ENCODE results near the gene LZTS3.

DNA sequence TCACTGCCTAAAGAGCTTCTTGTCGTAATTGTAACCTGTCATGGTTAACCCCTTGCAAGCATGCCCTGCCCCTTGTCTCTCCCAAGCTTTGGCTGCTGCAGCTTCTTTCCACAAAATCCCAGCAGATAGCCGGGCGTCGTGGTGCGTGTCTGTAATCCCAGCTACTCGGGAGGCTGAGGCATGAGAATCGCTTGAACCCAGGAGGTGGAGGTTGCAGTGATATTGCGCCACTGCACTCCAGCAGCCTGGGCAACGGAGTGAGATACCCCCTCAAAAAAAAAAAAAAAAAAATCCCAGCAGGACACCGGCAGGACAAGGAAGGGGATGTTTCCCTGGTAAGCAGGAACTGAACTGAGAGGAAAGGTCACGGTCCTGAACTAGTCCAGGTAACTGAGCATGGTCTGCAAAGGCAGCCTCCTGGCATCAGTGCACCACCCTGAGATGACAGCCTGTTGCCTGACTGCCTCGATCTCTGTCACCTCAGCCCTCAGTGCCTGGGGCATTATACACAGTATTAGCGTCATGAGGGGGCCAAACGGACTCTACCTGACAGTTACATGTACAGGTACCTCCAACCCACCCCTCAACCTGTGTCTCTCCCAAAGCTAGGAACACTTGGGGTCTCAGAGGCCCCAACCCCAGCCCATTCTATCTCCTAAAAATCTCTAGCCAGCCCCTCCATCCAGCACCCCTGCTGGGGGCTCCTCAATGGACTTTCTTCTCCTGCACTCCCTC lies 1.8 kb downstream of the LZTS3 start:
- TF ChIP-seq, protein P1, sequence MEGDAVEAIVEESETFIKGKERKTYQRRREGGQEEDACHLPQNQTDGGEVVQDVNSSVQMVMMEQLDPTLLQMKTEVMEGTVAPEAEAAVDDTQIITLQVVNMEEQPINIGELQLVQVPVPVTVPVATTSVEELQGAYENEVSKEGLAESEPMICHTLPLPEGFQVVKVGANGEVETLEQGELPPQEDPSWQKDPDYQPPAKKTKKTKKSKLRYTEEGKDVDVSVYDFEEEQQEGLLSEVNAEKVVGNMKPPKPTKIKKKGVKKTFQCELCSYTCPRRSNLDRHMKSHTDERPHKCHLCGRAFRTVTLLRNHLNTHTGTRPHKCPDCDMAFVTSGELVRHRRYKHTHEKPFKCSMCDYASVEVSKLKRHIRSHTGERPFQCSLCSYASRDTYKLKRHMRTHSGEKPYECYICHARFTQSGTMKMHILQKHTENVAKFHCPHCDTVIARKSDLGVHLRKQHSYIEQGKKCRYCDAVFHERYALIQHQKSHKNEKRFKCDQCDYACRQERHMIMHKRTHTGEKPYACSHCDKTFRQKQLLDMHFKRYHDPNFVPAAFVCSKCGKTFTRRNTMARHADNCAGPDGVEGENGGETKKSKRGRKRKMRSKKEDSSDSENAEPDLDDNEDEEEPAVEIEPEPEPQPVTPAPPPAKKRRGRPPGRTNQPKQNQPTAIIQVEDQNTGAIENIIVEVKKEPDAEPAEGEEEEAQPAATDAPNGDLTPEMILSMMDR (IDR thresholded peaks at IDR 0.05 in 8 of 11, conservative IDR thresholded peaks at IDR 0.05 in 3 of 11): no peak
- TF ChIP-seq POLR2AphosphoS5 (IDR thresholded peaks at IDR 0.05): no peak

Data from spleen (tissue), 7 donors.